CD4-positive, alpha-beta T cell treated with Interleukin-1 beta for 1 hour (primary cell): Measurements from ENCODE around the gene MCM9.

ENCODE experiments used
- DNase-seq, 2 donors: peaks; one replicate each; pipeline ENCODE4 v3.0.0-alpha.2; 2020 to 2022

Gene MCM9

GRCh38 chr6:118934461-118935330 is at the start of gene MCM9:
MCM9 (minus strand) TSS chr6:118935159; CDS start chr6:118931723, 3,436 bp downstream.
- DNase-seq, result peak; percentile 88 to 91

- DNase-seq, result no peak
Measured at GRCh38 chr6:118984342-118984741, 49.4 kb upstream of the MCM9 start.

GRCh38 chr6:118982575-118982911 is 47.6 kb upstream of the MCM9 start:
- DNase-seq, result no peak

- no peak for DNase-seq
Measured at GRCh38 chr6:118981884-118982574, 47.1 kb upstream of the MCM9 start.

GRCh38 chr6:118980063-118980462 is 45.1 kb upstream of the MCM9 start:
- DNase-seq, result peak in 1 of 2 donors; percentile 5

GRCh38 chr6:118974790-118975189 is 39.8 kb upstream of the MCM9 start:
- no peak for DNase-seq

- DNase-seq, result no peak
Measured at GRCh38 chr6:118971682-118972081, 36.7 kb upstream of the MCM9 start.

GRCh38 chr6:118970866-118971265 is 35.9 kb upstream of the MCM9 start:
- DNase-seq, result no peak

GRCh38 chr6:118968416-118968815 is 33.5 kb upstream of the MCM9 start:
- DNase-seq, result peak in 1 of 2 donors; percentile 1

- no peak for DNase-seq
Measured at GRCh38 chr6:118967239-118967638, 32.3 kb upstream of the MCM9 start.

- DNase-seq, result no peak
Measured at GRCh38 chr6:118965843-118966370, 30.9 kb upstream of the MCM9 start.

GRCh38 chr6:118965371-118965770 is 30.4 kb upstream of the MCM9 start:
- DNase-seq, result no peak

GRCh38 chr6:118963003-118963402 is 28.0 kb upstream of the MCM9 start:
- peak in 1 of 2 donors; percentile 2 for DNase-seq

- DNase-seq, result no peak
Measured at GRCh38 chr6:118959903-118960302, 24.9 kb upstream of the MCM9 start.

GRCh38 chr6:118953391-118953790 is 18.4 kb upstream of the MCM9 start:
- no peak for DNase-seq

GRCh38 chr6:118952683-118953082 is 17.7 kb upstream of the MCM9 start:
- no peak for DNase-seq

- DNase-seq, result no peak
Measured at GRCh38 chr6:118945217-118945616, 10.3 kb upstream of the MCM9 start.

GRCh38 chr6:118940770-118941169 is 5.8 kb upstream of the MCM9 start:
- no peak for DNase-seq

- no peak for DNase-seq
Measured at GRCh38 chr6:118939683-118940082, 4.7 kb upstream of the MCM9 start.

- no peak for DNase-seq
Measured at GRCh38 chr6:118935978-118936703, 1.2 kb upstream of the MCM9 start.

- no peak for DNase-seq
Measured at GRCh38 chr6:118935331-118935668, 341 bp upstream of the MCM9 start.

- no peak for DNase-seq
Measured at GRCh38 chr6:118933855-118934460, 1.0 kb downstream of the MCM9 start.

GRCh38 chr6:118932421-118932820 is 2.5 kb downstream of the MCM9 start:
- DNase-seq, result no peak
